ENCODE data around the gene FGFR2.

- TF ChIP-seq CTCF (IDR thresholded peaks at IDR 0.05; ENCODE audit: low read depth, low read length, poor library complexity, severe bottlenecking) (no peak), EZH2phosphoT487 (IDR thresholded peaks at IDR 0.05; ENCODE audit: borderline replicate concordance, low read length) (no peak)
Measured at GRCh38 chr10:121484401-121484800, 113.8 kb downstream of the FGFR2 start.
